Measurements from ENCODE around the gene PPIG.
A peak's percentile ranks its signal among the peaks of the same experiment; 100 is the strongest.
"Not testable (repeated sequence)": the region's sequence is repeated elsewhere in the genome, so short reads cannot be mapped to it uniquely, and the experiment has no call there.

Gene PPIG

DNA sequence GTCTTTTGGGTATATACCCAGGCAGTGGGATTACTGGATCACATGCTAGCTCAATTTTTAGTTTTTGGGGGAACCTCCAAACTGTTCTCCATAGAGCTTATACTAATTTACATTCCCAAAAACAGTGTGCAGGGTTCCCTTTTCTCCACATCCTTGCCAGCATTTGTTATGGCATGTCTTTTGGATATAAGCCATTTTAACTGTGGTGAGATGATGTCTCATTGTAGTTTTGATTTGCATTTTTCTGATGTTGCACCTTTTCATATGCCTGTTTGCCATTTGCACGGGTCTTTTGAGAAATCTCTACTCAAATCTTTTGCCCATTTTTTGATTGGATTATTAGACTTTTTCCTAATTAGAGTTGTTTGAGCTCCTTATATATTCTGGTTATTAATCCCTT lies 18.5 kb upstream of the PPIG start:
- DNase-seq (no peak), ATAC-seq (ENCODE audit: insufficient read depth, low read depth) (no peak)
- H3K4me2 ChIP-seq (ENCODE audit: insufficient read depth, low read length) = no peak overlapping the region
- H3K27ac ChIP-seq (ENCODE audit: low read length) = no peak overlapping the region
- no peaks in the 10 kb centered on the region for H3K27me3 ChIP-seq (ENCODE audit: insufficient read depth, low read length, poor library complexity)
- H4K20me1 ChIP-seq (ENCODE audit: insufficient read depth, low read length) = no peaks in the 10 kb centered on the region
- H3K79me2 ChIP-seq (ENCODE audit: insufficient read depth, low read length) = peaks cover 28% of the 10 kb centered on the region
- peaks cover 22% of the 10 kb centered on the region for H3K36me3 ChIP-seq (ENCODE audit: insufficient read depth, low read length)
- peaks cover 8% of the 10 kb centered on the region; the same call in 1 of the 2 replicates for H3K4me1 ChIP-seq (ENCODE audit: insufficient read depth, low read length)
- no peaks in the 10 kb centered on the region for H3K9me3 ChIP-seq (ENCODE audit: insufficient read depth, low read length, severe bottlenecking)
- H3K4me3 ChIP-seq (ENCODE audit: low read depth in 1 of 2, low read length in 2 of 2) = no peak overlapping the region
- no peak overlapping the region for H2AFZ ChIP-seq (ENCODE audit: low read depth, low read length)
- TF ChIP-seq, protein P1, sequence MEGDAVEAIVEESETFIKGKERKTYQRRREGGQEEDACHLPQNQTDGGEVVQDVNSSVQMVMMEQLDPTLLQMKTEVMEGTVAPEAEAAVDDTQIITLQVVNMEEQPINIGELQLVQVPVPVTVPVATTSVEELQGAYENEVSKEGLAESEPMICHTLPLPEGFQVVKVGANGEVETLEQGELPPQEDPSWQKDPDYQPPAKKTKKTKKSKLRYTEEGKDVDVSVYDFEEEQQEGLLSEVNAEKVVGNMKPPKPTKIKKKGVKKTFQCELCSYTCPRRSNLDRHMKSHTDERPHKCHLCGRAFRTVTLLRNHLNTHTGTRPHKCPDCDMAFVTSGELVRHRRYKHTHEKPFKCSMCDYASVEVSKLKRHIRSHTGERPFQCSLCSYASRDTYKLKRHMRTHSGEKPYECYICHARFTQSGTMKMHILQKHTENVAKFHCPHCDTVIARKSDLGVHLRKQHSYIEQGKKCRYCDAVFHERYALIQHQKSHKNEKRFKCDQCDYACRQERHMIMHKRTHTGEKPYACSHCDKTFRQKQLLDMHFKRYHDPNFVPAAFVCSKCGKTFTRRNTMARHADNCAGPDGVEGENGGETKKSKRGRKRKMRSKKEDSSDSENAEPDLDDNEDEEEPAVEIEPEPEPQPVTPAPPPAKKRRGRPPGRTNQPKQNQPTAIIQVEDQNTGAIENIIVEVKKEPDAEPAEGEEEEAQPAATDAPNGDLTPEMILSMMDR (IDR thresholded peaks at IDR 0.05; ENCODE audit: borderline replicate concordance, extremely low read depth, low read length, poor library complexity, severe bottlenecking) = no peak
- no peak for TF ChIP-seq EZH2 (IDR thresholded peaks at IDR 0.05; ENCODE audit: borderline replicate concordance, low read depth, low read length, severe bottlenecking)
- no peak overlapping the region for H3K9ac ChIP-seq (ENCODE audit: low read depth, low read length)

DNA sequence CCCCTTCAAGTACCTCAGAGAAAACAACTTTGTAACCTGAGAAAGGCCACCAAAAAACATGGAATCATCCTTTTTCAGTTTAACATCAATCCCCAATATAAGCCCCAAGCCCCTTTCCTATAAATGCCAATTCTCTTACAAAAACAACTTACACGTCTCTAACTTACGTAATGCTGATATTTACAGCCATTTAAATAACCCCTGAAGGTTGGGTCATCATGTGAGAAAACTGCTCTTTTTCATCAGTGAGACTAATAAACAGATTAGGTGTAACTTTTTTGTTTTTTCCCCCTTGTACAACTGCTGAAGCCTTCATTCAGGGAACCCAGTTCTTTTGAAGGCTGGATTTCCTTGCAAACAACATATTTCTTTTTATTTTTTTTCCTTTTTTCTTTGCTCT lies 14.2 kb upstream of the PPIG start:
- TF ChIP-seq, protein P1 (IDR thresholded peaks at IDR 0.05; ENCODE audit: borderline replicate concordance, extremely low read depth, low read length, poor library complexity, severe bottlenecking) = no peak
- TF ChIP-seq EZH2 (IDR thresholded peaks at IDR 0.05; ENCODE audit: borderline replicate concordance, low read depth, low read length, severe bottlenecking) = no peak
- H3K79me2 ChIP-seq (ENCODE audit: insufficient read depth, low read length) = peaks cover 54% of the 10 kb centered on the region

DNA sequence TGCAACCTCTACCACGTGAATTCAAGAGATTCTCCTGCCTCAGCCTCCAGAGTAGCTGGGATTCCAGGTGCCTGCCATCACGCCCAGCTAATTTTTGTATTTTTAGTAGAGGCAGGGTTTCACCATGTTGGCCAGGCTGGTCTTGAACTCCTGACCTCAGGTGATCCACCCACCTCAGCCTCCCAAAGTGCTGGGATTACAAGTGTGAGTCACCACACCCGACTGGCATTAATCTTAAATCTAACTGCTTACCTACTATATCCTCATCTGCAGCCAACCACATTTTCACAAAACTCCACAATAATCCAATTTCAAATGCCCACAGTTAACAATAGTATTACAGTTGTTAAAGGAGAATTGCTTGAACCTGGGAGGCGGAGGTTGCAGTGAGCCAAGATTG lies 13.4 kb upstream of the PPIG start:
- H3K36me3 ChIP-seq (ENCODE audit: insufficient read depth, low read length) = peaks cover 10% of the 10 kb centered on the region
- H3K4me1 ChIP-seq (ENCODE audit: insufficient read depth, low read length) = peaks cover 37% of the 10 kb centered on the region
- H3K9me3 ChIP-seq (ENCODE audit: insufficient read depth, low read length, severe bottlenecking); H2AFZ ChIP-seq (ENCODE audit: low read depth, low read length); DNase-seq; H4K20me1 ChIP-seq (ENCODE audit: insufficient read depth, low read length); ATAC-seq (ENCODE audit: insufficient read depth, low read depth); H3K27me3 ChIP-seq (ENCODE audit: insufficient read depth, low read length, poor library complexity); H3K27ac ChIP-seq (ENCODE audit: low read length); H3K4me3 ChIP-seq (ENCODE audit: low read depth in 1 of 2, low read length in 2 of 2): not testable (repeated sequence)
- H3K79me2 ChIP-seq (ENCODE audit: insufficient read depth, low read length) = peaks cover 54% of the 10 kb centered on the region
- H3K4me2 ChIP-seq (ENCODE audit: insufficient read depth, low read length) = peak overlapping the region; percentile 42; the same call in 1 of the 2 replicates
- H3K9ac ChIP-seq (ENCODE audit: low read depth, low read length) = 0 out of 2 replicates have a peak overlapping the region, but pooled peaks have one; percentile 20

More for the DNA sequence above, 14.2 kb upstream of the PPIG start:
- Histone ChIP-seq H3K27ac (ENCODE audit: low read length) (no peak overlapping the region), H3K4me2 (ENCODE audit: insufficient read depth, low read length) (peak overlapping the region; percentile 42; the same call in 1 of the 2 replicates), H3K36me3 (ENCODE audit: insufficient read depth, low read length) (peaks cover 10% of the 10 kb centered on the region), H4K20me1 (ENCODE audit: insufficient read depth, low read length) (no peaks in the 10 kb centered on the region), H3K27me3 (ENCODE audit: insufficient read depth, low read length, poor library complexity) (no peaks in the 10 kb centered on the region), H3K9ac (ENCODE audit: low read depth, low read length) (no peak overlapping the region; the same call in 1 of the 2 replicates), H3K4me1 (ENCODE audit: insufficient read depth, low read length) (peaks cover 37% of the 10 kb centered on the region), H2AFZ (ENCODE audit: low read depth, low read length) (no peak overlapping the region), H3K4me3 (ENCODE audit: low read depth in 1 of 2, low read length in 2 of 2) (no peak overlapping the region; a peak in 1 of 4 replicates), H3K9me3 (ENCODE audit: insufficient read depth, low read length, severe bottlenecking) (no peaks in the 10 kb centered on the region)
- DNase-seq = no peak
- no peak for ATAC-seq (ENCODE audit: insufficient read depth, low read depth)

DNA sequence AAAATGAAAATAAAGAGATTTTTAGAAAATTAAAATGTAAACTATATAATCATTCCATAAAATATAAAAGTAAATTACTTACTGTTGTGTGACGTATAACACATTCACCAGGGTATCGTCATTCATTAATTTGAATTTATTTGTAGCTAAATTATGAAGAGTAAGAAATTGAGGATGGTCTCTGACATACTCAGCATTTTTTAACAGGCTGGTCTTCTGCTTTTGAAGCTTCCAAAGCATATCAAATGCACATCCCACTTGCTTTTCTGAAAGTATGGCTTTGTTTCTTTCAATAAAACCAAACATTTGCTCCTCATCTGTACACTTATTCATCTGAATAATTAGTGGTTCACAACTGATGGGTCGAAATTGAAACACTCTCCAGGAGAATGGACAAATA lies 12.6 kb upstream of the PPIG start:
- H3K4me3 ChIP-seq (ENCODE audit: low read depth in 1 of 2, low read length in 2 of 2) = peak overlapping the region in 1 of 2 experiments; percentile 33; a peak in 1 of 4 replicates
- peaks cover 37% of the 10 kb centered on the region for H3K4me1 ChIP-seq (ENCODE audit: insufficient read depth, low read length)
- TF ChIP-seq, protein P1 (IDR thresholded peaks at IDR 0.05; ENCODE audit: borderline replicate concordance, extremely low read depth, low read length, poor library complexity, severe bottlenecking) = no peak
- TF ChIP-seq EZH2 (IDR thresholded peaks at IDR 0.05; ENCODE audit: borderline replicate concordance, low read depth, low read length, severe bottlenecking) = no peak
- peak overlapping the region; percentile 1; the same call in 1 of the 2 replicates for H3K9ac ChIP-seq (ENCODE audit: low read depth, low read length)
- H3K27ac ChIP-seq (ENCODE audit: low read length) = no peak overlapping the region
- H3K27me3 ChIP-seq (ENCODE audit: insufficient read depth, low read length, poor library complexity) = no peaks in the 10 kb centered on the region
- no peak for DNase-seq
- no peak overlapping the region for H2AFZ ChIP-seq (ENCODE audit: low read depth, low read length)
- H3K4me2 ChIP-seq (ENCODE audit: insufficient read depth, low read length) = peak overlapping the region; percentile 90
- H3K79me2 ChIP-seq (ENCODE audit: insufficient read depth, low read length) = peaks cover 52% of the 10 kb centered on the region
- H3K36me3 ChIP-seq (ENCODE audit: insufficient read depth, low read length) = peaks cover 10% of the 10 kb centered on the region
- no peaks in the 10 kb centered on the region for H3K9me3 ChIP-seq (ENCODE audit: insufficient read depth, low read length, severe bottlenecking)
- no peaks in the 10 kb centered on the region for H4K20me1 ChIP-seq (ENCODE audit: insufficient read depth, low read length)
- no peak for ATAC-seq (ENCODE audit: insufficient read depth, low read depth)
